ENCODE data around the gene LRFN3.
"Not testable (repeated sequence)": the region's sequence is repeated elsewhere in the genome, so short reads cannot be mapped to it uniquely, and the experiment has no call there.

The LRFN3 gene

DNA sequence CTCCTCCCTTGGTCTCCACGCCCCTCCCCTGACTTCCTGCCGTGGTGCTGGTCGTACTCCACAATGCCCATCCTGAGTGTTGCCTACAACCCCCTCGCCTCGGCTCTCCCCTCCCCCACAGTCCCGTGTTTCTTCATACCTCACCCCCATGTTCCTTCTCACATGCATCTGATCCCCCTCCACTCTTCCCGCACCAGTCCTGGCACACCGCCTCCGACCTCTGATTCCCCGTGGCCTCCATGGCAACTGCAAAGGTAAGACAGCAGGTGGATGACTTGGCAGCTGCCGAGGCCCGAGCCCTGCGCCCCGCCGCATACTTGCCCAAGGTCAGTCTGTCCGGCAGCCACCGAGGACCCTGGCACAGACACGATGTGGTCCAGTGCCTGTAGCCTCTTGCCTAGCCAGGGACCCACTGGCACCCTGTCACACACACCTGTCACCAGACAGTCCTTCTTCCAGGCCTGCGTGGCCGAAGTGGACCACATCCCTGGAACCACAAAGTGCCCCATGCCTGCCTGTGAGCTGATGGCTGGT is 42.7 kb downstream of the LRFN3 start:
- H3K79me1 ChIP-seq (ENCODE audit: low read length), result no peaks in the 10 kb centered on the region
- no CpG with 5 or more reads among the region's 20 CpGs for WGBS (ENCODE audit: extremely low coverage, insufficient coverage, insufficient read length)
- no peak overlapping the region for H4K8ac ChIP-seq (ENCODE audit: low read depth, low read length)
- no peak overlapping the region for H4K91ac ChIP-seq (ENCODE audit: low read depth, low read length)
- H2BK120ac ChIP-seq (ENCODE audit: insufficient read depth, low read length, poor library complexity), result no peak overlapping the region
- H2BK5ac ChIP-seq (ENCODE audit: low read depth, low read length, poor library complexity), result no peak overlapping the region
- no peak for DNase-seq
- no peak overlapping the region for H2AFZ ChIP-seq (ENCODE audit: insufficient read depth, low read length, poor library complexity)
- H3K23ac ChIP-seq (ENCODE audit: low read length), result no peak overlapping the region
- no peak overlapping the region for H3K4ac ChIP-seq (ENCODE audit: low read depth, low read length)
- peaks cover 2% of the 10 kb centered on the region for H3K9me3 ChIP-seq (ENCODE audit: insufficient read depth, low read depth, low read length)
- H3K79me2 ChIP-seq (ENCODE audit: control insufficient read depth, insufficient read depth, low read length, poor library complexity), result no peaks in the 10 kb centered on the region
- no peak overlapping the region for H3K9ac ChIP-seq (ENCODE audit: low read length)
- no peaks in the 10 kb centered on the region for H3K4me1 ChIP-seq (ENCODE audit: control insufficient read depth in 1 of 2, insufficient read depth in 2 of 2, low read length in 2 of 2)
- H4K12ac ChIP-seq (ENCODE audit: low read depth, low read length), result no peak overlapping the region
- H3K4me3 ChIP-seq (ENCODE audit: low read depth, low read length), result no peak overlapping the region
- no peak overlapping the region for H3K27ac ChIP-seq (ENCODE audit: low read depth, low read length)
- H3K36me3 ChIP-seq (ENCODE audit: control insufficient read depth in 1 of 2, insufficient read depth in 2 of 2, low read length in 2 of 2), result no peaks in the 10 kb centered on the region
- no peak overlapping the region for H3K18ac ChIP-seq (ENCODE audit: low read length)
- H2BK12ac ChIP-seq (ENCODE audit: low read length), result no peak overlapping the region
- no peaks in the 10 kb centered on the region for H3K27me3 ChIP-seq (ENCODE audit: insufficient read depth, low read length)
- no peak overlapping the region for H3K4me2 ChIP-seq (ENCODE audit: low read length)
- H3K14ac ChIP-seq (ENCODE audit: low read length), result no peak overlapping the region
- H2AK5ac ChIP-seq (ENCODE audit: low read length), result no peak overlapping the region

DNA sequence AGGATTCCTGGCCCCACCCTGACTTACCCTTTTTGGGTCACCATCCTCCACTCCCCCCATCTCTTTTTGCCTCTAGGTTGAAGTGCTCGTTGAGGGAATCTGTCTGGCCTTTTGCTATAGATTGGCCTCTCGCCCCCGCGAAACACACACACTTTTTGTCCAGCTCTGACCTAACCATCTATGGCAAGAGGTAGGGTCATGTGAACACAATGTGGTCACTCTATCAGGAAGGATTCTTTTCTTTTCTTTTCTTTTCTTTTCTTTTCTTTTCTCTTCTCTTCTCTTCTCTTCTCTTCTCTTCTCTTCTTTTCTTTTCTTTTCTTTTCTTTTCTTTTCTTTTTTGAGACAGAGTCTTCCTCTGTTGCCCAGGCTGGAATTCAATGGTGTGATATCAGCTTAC is 44.8 kb downstream of the LRFN3 start:
- H2BK120ac ChIP-seq (ENCODE audit: insufficient read depth, low read length, poor library complexity); H3K4me1 ChIP-seq (ENCODE audit: control insufficient read depth in 1 of 2, insufficient read depth in 2 of 2, low read length in 2 of 2); H3K23ac ChIP-seq (ENCODE audit: low read length); H4K12ac ChIP-seq (ENCODE audit: low read depth, low read length); H3K18ac ChIP-seq (ENCODE audit: low read length); H3K9me3 ChIP-seq (ENCODE audit: insufficient read depth, low read depth, low read length); H3K4me2 ChIP-seq (ENCODE audit: low read length); DNase-seq; H2BK12ac ChIP-seq (ENCODE audit: low read length); H4K91ac ChIP-seq (ENCODE audit: low read depth, low read length); H2BK5ac ChIP-seq (ENCODE audit: low read depth, low read length, poor library complexity); H3K27ac ChIP-seq (ENCODE audit: low read depth, low read length); H4K8ac ChIP-seq (ENCODE audit: low read depth, low read length); H2AFZ ChIP-seq (ENCODE audit: insufficient read depth, low read length, poor library complexity); H3K79me1 ChIP-seq (ENCODE audit: low read length); H3K4ac ChIP-seq (ENCODE audit: low read depth, low read length); H3K4me3 ChIP-seq (ENCODE audit: low read depth, low read length); H3K36me3 ChIP-seq (ENCODE audit: control insufficient read depth in 1 of 2, insufficient read depth in 2 of 2, low read length in 2 of 2); H2AK5ac ChIP-seq (ENCODE audit: low read length); H3K79me2 ChIP-seq (ENCODE audit: control insufficient read depth, insufficient read depth, low read length, poor library complexity); H3K9ac ChIP-seq (ENCODE audit: low read length); H3K27me3 ChIP-seq (ENCODE audit: insufficient read depth, low read length); H3K14ac ChIP-seq (ENCODE audit: low read length): not testable (repeated sequence)
- WGBS (ENCODE audit: extremely low coverage, insufficient coverage, insufficient read length), result no CpG with 5 or more reads among the region's 4 CpGs

DNA sequence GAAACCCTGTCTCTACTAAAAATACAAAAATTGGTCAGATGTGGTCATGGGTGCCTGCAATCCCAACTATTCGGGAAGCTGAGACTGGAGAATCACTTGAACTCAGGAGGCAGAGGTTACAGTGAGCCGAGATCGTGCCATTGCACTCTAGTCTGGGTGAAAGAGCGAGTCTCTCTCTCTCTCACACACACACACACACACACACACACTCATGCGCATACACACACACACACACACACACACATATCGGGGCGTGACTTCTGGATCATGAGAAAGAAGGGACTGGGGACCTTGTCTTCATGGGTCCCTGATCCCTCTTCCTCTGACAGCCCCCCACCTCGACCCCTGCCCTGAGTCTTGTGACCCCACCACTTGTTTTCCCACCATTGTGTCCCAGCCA is 47.0 kb downstream of the LRFN3 start:
- Histone ChIP-seq H3K4me1 (ENCODE audit: control insufficient read depth in 1 of 2, insufficient read depth in 2 of 2, low read length in 2 of 2) (no peaks in the 10 kb centered on the region), H4K12ac (ENCODE audit: low read depth, low read length) (no peak overlapping the region), H2BK12ac (ENCODE audit: low read length) (no peak overlapping the region), H3K79me2 (ENCODE audit: control insufficient read depth, insufficient read depth, low read length, poor library complexity) (no peaks in the 10 kb centered on the region), H4K91ac (ENCODE audit: low read depth, low read length) (no peak overlapping the region), H3K4ac (ENCODE audit: low read depth, low read length) (no peak overlapping the region), H3K18ac (ENCODE audit: low read length) (no peak overlapping the region), H2BK120ac (ENCODE audit: insufficient read depth, low read length, poor library complexity) (no peak overlapping the region), H3K23ac (ENCODE audit: low read length) (no peak overlapping the region), H2BK5ac (ENCODE audit: low read depth, low read length, poor library complexity) (no peak overlapping the region), H3K9ac (ENCODE audit: low read length) (no peak overlapping the region), H3K14ac (ENCODE audit: low read length) (no peak overlapping the region), H2AFZ (ENCODE audit: insufficient read depth, low read length, poor library complexity) (no peak overlapping the region), H2AK5ac (ENCODE audit: low read length) (no peak overlapping the region), H3K27me3 (ENCODE audit: insufficient read depth, low read length) (peaks cover 5% of the 10 kb centered on the region), H3K79me1 (ENCODE audit: low read length) (no peaks in the 10 kb centered on the region), H3K27ac (ENCODE audit: low read depth, low read length) (no peak overlapping the region), H3K36me3 (ENCODE audit: control insufficient read depth in 1 of 2, insufficient read depth in 2 of 2, low read length in 2 of 2) (no peaks in the 10 kb centered on the region), H3K4me2 (ENCODE audit: low read length) (no peak overlapping the region), H3K4me3 (ENCODE audit: low read depth, low read length) (no peak overlapping the region), H3K9me3 (ENCODE audit: insufficient read depth, low read depth, low read length) (peaks cover 5% of the 10 kb centered on the region), H4K8ac (ENCODE audit: low read depth, low read length) (no peak overlapping the region)
- no CpG with 5 or more reads among the region's 8 CpGs for WGBS (ENCODE audit: extremely low coverage, insufficient coverage, insufficient read length)
- DNase-seq, result no peak

DNA sequence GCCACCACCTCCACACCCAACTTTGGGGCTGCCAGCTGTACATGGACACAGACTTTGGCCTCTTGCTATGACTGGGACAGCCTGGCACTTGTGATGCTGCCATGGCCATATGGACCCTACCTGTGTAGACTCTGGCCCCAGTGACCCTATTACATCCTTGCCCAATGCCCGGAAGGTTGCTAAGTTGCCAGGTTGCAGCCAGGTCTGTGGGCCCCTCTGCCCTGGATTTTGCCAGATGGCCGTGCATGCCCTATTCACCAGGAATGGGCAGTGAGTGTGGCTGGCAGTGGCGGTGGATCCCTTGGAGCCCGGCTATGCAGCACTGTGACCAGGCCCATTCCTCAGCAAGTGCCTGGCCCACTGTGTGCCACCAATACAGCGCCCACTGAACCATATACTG is 49.9 kb downstream of the LRFN3 start:
- WGBS (ENCODE audit: extremely low coverage, insufficient coverage, insufficient read length), result no CpG with 5 or more reads among the region's 5 CpGs
- no peak for DNase-seq
- no peak overlapping the region for H3K4me3 ChIP-seq (ENCODE audit: low read depth, low read length)

More for the DNA sequence above, 49.9 kb downstream of the LRFN3 start:
- Histone ChIP-seq H3K4me2 (ENCODE audit: low read length) (no peak overlapping the region), H3K27me3 (ENCODE audit: insufficient read depth, low read length) (peaks cover 5% of the 10 kb centered on the region), H3K79me2 (ENCODE audit: control insufficient read depth, insufficient read depth, low read length, poor library complexity) (no peaks in the 10 kb centered on the region), H2BK12ac (ENCODE audit: low read length) (no peak overlapping the region), H3K14ac (ENCODE audit: low read length) (no peak overlapping the region), H2AK5ac (ENCODE audit: low read length) (no peak overlapping the region), H3K36me3 (ENCODE audit: control insufficient read depth in 1 of 2, insufficient read depth in 2 of 2, low read length in 2 of 2) (no peaks in the 10 kb centered on the region), H3K27ac (ENCODE audit: low read depth, low read length) (no peak overlapping the region), H3K4me1 (ENCODE audit: control insufficient read depth in 1 of 2, insufficient read depth in 2 of 2, low read length in 2 of 2) (no peaks in the 10 kb centered on the region), H3K23ac (ENCODE audit: low read length) (no peak overlapping the region), H4K8ac (ENCODE audit: low read depth, low read length) (no peak overlapping the region), H3K18ac (ENCODE audit: low read length) (no peak overlapping the region), H4K12ac (ENCODE audit: low read depth, low read length) (no peak overlapping the region), H3K9ac (ENCODE audit: low read length) (no peak overlapping the region), H2AFZ (ENCODE audit: insufficient read depth, low read length, poor library complexity) (no peak overlapping the region), H3K79me1 (ENCODE audit: low read length) (no peaks in the 10 kb centered on the region), H2BK120ac (ENCODE audit: insufficient read depth, low read length, poor library complexity) (no peak overlapping the region), H3K9me3 (ENCODE audit: insufficient read depth, low read depth, low read length) (peaks cover 5% of the 10 kb centered on the region), H4K91ac (ENCODE audit: low read depth, low read length) (no peak overlapping the region), H3K4ac (ENCODE audit: low read depth, low read length) (no peak overlapping the region), H2BK5ac (ENCODE audit: low read depth, low read length, poor library complexity) (no peak overlapping the region)
